GM12892 (cell line): ENCODE results near the gene PPP2R2D.

Experiments
- POLR2A ChIP-seq: IDR thresholded peaks from 2 replicates; pipeline ENCODE4 v1.6.1; 2011; ENCODE audit warnings: low read depth, low read length, control low read depth
- POLR2AphosphoS5 ChIP-seq: IDR thresholded peaks from 2 replicates; pipeline ENCODE4 v1.6.1; 2011; ENCODE audit warnings: low read depth, low read length, control low read depth

DNA sequence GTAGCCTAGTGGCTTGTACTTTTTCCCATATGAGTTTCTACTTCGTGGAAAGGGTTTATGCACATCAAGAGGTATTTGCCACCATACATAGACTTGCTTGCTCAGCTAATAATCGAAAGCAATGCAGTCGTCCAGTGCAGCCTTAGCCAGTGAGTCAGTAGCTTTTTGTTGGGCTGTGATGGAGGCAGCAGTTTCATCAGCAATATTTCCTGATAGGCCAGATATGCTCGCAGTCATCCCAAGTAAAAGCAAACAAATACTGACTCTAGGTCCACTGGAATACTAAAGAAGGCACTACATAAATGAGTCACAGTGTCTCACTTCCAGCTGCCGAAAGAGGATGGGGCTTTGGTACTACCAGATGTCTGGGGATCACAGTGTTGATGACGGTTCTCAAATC, 83.0 kb downstream of the PPP2R2D start:
- no peak for TF ChIP-seq POLR2A
- TF ChIP-seq POLR2AphosphoS5: no peak
